Neural progenitor cell (in vitro differentiated cells): Measurements from ENCODE around the gene MITF. TPM values are rescaled to one million over a fixed set of nuclear protein-coding genes. Genes with fewer than 3 reads are reported as not detected.

ENCODE experiments used
- DNase-seq: peaks from one replicate; pipeline ENCODE4 v3.0.0-alpha.2; 2016; ENCODE audit warnings: low spot score
- H2AFZ ChIP-seq: fragments of 200-600 bp; sonication (generic); replicated peaks from 2 replicates; pipeline ENCODE4 v1.6.1; 2016; ENCODE audit warnings: antibody characterized with exemption
- H3F3A ChIP-seq: fragments of 200-600 bp; sonication (generic); 2 replicates; pipeline ENCODE4 v1.6.1; 2016; ENCODE audit warnings: antibody characterized with exemption, low read depth
- H3K27ac ChIP-seq: fragments of 200-600 bp; sonication (generic); 2 replicates; pipeline ENCODE4 v1.5.1; 2016; ENCODE audit warnings: mild to moderate bottlenecking
- H3K27me3 ChIP-seq: fragments of 200-600 bp; sonication (generic); 2 replicates; pipeline ENCODE4 v1.6.1; 2016; ENCODE audit warnings: mild to moderate bottlenecking, moderate library complexity
- H3K36me3 ChIP-seq: fragments of 200-600 bp; sonication (generic); 2 replicates; pipeline ENCODE4 v1.5.1; 2016
- H3K4me1 ChIP-seq: fragments of 200-600 bp; sonication (generic); 2 replicates; pipeline ENCODE4 v1.6.1; 2016; ENCODE audit warnings: mixed run types
- H3K4me2 ChIP-seq: fragments of 200-600 bp; sonication (generic); 2 replicates; pipeline ENCODE4 v1.6.1; 2016
- H3K4me3 ChIP-seq: fragments of 200-600 bp; sonication (generic); 2 replicates; pipeline ENCODE4 v1.5.1; 2016
- H3K79me2 ChIP-seq: fragments of 200-600 bp; sonication (generic); 2 replicates; pipeline ENCODE4 v1.6.1; 2016; ENCODE audit warnings: low read depth
- H3K9ac ChIP-seq: fragments of 200-600 bp; sonication (generic); 2 replicates; pipeline ENCODE4 v1.6.1; 2016
- H3K9me3 ChIP-seq: fragments of 200-600 bp; sonication (generic); 2 replicates; pipeline ENCODE4 v1.5.1; 2016; ENCODE audit warnings: low read depth
- H4K20me1 ChIP-seq: fragments of 200-600 bp; sonication (generic); 2 replicates; pipeline ENCODE4 v1.6.1; 2016; ENCODE audit warnings: low read depth
- H3K27ac Mint-ChIP-seq: 3 replicates; pipeline ENCODE4 v1.8.0; 2021; ENCODE audit warnings: mixed read lengths
- H3K27me3 Mint-ChIP-seq: 2 replicates; pipeline ENCODE4 v1.8.0; 2022; ENCODE audit warnings: low read depth, mild to moderate bottlenecking, inconsistent platforms, moderate library complexity, mixed read lengths; ENCODE audit not compliant: insufficient read depth
- H3K36me3 Mint-ChIP-seq: 3 replicates; pipeline ENCODE4 v1.8.0; 2021; ENCODE audit warnings: mixed read lengths
- H3K4me1 Mint-ChIP-seq: 3 replicates; pipeline ENCODE4 v1.8.0; 2021; ENCODE audit warnings: mixed read lengths
- H3K4me3 Mint-ChIP-seq: 3 replicates; pipeline ENCODE4 v1.8.0; 2021; ENCODE audit warnings: mild to moderate bottlenecking, moderate library complexity, mixed read lengths
- H3K9me3 Mint-ChIP-seq: 3 replicates; pipeline ENCODE4 v1.8.0; 2020; ENCODE audit warnings: mixed read lengths
- EZH2 ChIP-seq: fragments of 200-600 bp; sonication (generic); IDR thresholded peaks from 2 replicates; pipeline ENCODE4 v1.6.1; 2017; ENCODE audit warnings: antibody characterized with exemption, mild to moderate bottlenecking, moderate library complexity
- EZH2phosphoT487 ChIP-seq: fragments of 200-600 bp; sonication (generic); IDR thresholded peaks from 2 replicates; pipeline ENCODE4 v1.6.1; 2017; ENCODE audit warnings: antibody characterized with exemption
- total RNA-seq: library from RNA; depleted of rRNA; stranded (reverse); fragments of >200 nt; gene quantifications from 2 replicates; pipeline ENCODE4 v1.2.3, GENCODE V29; 2015; ENCODE audit warnings: low replicate concordance
- TF ChIP-seq, protein P1 (sequence below): fragments of 200-600 bp; sonication (generic); IDR thresholded peaks from 2 replicates; pipeline ENCODE4 v1.5.1; 2017; ENCODE audit warnings: antibody characterized with exemption, mild to moderate bottlenecking

Gene MITF
- total RNA-seq, 1 donor from 2014 or later, result not detected

GRCh38 chr3:69866988-69867720 is 127.9 kb downstream of the MITF start:
- no peak for TF ChIP-seq EZH2phosphoT487
- no peak for TF ChIP-seq EZH2
- TF ChIP-seq, protein P1, sequence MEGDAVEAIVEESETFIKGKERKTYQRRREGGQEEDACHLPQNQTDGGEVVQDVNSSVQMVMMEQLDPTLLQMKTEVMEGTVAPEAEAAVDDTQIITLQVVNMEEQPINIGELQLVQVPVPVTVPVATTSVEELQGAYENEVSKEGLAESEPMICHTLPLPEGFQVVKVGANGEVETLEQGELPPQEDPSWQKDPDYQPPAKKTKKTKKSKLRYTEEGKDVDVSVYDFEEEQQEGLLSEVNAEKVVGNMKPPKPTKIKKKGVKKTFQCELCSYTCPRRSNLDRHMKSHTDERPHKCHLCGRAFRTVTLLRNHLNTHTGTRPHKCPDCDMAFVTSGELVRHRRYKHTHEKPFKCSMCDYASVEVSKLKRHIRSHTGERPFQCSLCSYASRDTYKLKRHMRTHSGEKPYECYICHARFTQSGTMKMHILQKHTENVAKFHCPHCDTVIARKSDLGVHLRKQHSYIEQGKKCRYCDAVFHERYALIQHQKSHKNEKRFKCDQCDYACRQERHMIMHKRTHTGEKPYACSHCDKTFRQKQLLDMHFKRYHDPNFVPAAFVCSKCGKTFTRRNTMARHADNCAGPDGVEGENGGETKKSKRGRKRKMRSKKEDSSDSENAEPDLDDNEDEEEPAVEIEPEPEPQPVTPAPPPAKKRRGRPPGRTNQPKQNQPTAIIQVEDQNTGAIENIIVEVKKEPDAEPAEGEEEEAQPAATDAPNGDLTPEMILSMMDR, result no peak
- Histone ChIP-seq H3K9ac (no peak overlapping the region), H4K20me1 (no peaks in the 10 kb centered on the region), H3F3A (no peaks in the 10 kb centered on the region), H3K27me3 (no peaks in the 10 kb centered on the region), H3K9me3 (no peaks in the 10 kb centered on the region), H3K4me1 (no peaks in the 10 kb centered on the region), H3K79me2 (no peaks in the 10 kb centered on the region), H2AFZ (no peak overlapping the region), H3K4me2 (no peak overlapping the region), H3K27ac (no peak overlapping the region), H3K36me3 (no peaks in the 10 kb centered on the region), H3K4me3 (no peak overlapping the region)
- Mint-ChIP-seq H3K9me3 (no peaks in the 10 kb centered on the region), H3K4me3 (no peak overlapping the region), H3K27me3 (no peaks in the 10 kb centered on the region), H3K36me3 (no peaks in the 10 kb centered on the region), H3K27ac (no peak overlapping the region), H3K4me1 (peaks cover 13% of the 10 kb centered on the region)
- no peak for DNase-seq

DNA sequence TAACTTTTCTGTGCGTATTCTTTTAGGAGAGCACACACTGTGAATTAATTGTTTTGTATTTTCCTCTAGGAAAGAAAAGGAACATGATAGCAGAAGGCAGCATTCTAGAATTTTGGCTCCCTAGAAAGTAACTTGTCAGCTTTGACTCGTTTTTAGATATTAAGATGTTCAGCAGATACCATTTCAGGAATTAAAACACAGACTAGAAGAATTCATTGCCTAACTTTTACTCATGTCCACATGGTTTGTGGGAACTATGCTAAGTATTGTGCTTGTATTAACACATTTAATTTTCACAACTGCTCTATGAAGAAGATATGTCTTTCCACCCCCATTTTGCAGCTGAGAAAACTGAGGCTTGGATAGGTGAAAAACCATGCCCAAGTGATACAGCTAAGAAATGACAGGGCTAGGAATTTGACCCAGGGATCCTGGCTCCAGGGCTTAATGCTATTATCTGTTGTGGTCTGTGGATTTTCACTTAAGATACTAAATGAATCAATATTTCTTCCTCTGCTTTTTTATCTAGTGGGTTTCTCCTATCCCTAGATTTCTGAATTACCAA is 128.8 kb downstream of the MITF start:
- Histone ChIP-seq H3K9ac (no peak overlapping the region), H3K9me3 (no peaks in the 10 kb centered on the region), H3K4me1 (no peaks in the 10 kb centered on the region), H3K4me3 (no peak overlapping the region), H3K27me3 (no peaks in the 10 kb centered on the region), H3K36me3 (no peaks in the 10 kb centered on the region), H4K20me1 (no peaks in the 10 kb centered on the region), H3F3A (no peaks in the 10 kb centered on the region), H3K79me2 (no peaks in the 10 kb centered on the region), H2AFZ (no peak overlapping the region), H3K4me2 (no peak overlapping the region), H3K27ac (no peak overlapping the region)
- Mint-ChIP-seq H3K27ac (no peak overlapping the region), H3K27me3 (no peaks in the 10 kb centered on the region), H3K4me1 (peaks cover 13% of the 10 kb centered on the region), H3K36me3 (no peaks in the 10 kb centered on the region), H3K4me3 (no peak overlapping the region), H3K9me3 (no peaks in the 10 kb centered on the region)
- no peak for DNase-seq
- TF ChIP-seq EZH2 (no peak), EZH2phosphoT487 (no peak)
- TF ChIP-seq, protein P1, result no peak

DNA sequence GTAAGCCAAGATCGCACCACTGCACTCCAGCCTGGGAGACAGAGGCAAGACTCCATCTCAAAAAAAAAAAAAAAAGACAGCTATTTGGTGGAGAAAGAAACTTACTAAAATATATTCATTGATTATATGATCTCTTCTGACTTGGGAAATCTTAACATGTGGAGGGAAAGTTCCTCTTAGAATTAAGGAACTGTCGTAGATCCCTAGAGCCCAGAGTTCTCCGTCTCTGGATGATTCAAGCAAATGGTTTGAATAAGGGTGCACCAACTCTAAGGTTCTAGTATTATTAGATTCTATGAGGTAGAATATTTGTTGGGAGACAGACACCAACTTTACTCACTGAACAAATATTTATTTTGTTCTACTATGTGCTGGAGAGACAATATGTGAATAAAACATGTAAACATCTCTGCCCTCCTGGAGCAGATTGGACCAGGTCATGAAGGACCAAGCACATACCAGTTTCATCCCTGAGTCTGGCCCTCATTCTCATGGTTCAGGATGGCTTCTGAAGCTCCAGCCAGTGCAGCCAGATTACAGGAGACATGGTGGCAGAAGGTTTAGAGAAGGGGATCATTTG is 129.7 kb downstream of the MITF start:
- H3K9me3 Mint-ChIP-seq, result no peaks in the 10 kb centered on the region
- Histone ChIP-seq H2AFZ (no peak overlapping the region), H3K4me1 (no peaks in the 10 kb centered on the region), H3K79me2 (no peaks in the 10 kb centered on the region), H3K9me3 (no peaks in the 10 kb centered on the region), H3F3A (no peaks in the 10 kb centered on the region), H3K27ac (no peak overlapping the region), H3K9ac (no peak overlapping the region), H3K27me3 (no peaks in the 10 kb centered on the region), H3K4me3 (no peak overlapping the region), H3K4me2 (no peak overlapping the region), H3K36me3 (no peaks in the 10 kb centered on the region), H4K20me1 (no peaks in the 10 kb centered on the region)
- no peak overlapping the region for H3K4me3 Mint-ChIP-seq
- H3K27me3 Mint-ChIP-seq, result no peaks in the 10 kb centered on the region
- TF ChIP-seq EZH2phosphoT487, result no peak
- no peaks in the 10 kb centered on the region for H3K36me3 Mint-ChIP-seq
- H3K4me1 Mint-ChIP-seq, result peaks cover 13% of the 10 kb centered on the region
- no peak for DNase-seq
- H3K27ac Mint-ChIP-seq, result no peak overlapping the region

DNA sequence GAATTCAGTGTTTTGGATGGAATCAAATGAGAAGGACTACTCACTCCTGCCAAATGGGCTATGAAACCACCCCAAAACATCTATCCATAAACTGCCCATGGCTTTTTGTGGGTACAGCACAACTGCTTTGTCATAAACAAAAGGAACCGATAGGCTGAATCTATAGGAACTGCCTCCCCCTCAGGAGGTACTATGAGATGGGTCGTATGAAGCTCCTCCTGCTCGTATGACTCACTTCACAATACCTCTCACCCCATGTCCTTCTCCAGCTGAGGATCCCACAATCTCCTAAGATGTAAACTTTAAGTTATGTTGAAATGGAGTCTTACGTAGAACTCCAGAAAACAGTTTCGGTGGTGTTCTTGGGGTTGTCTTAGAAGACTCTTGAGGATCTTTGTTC is 130.4 kb downstream of the MITF start:
- no peaks in the 10 kb centered on the region for H3K9me3 Mint-ChIP-seq
- no peak overlapping the region for H3K4me3 Mint-ChIP-seq

More for the DNA sequence above, 130.4 kb downstream of the MITF start:
- no peak overlapping the region for H3K27ac ChIP-seq
- no peaks in the 10 kb centered on the region for H3F3A ChIP-seq
- no peaks in the 10 kb centered on the region for H4K20me1 ChIP-seq
- TF ChIP-seq EZH2phosphoT487 (no peak), EZH2 (no peak)
- TF ChIP-seq, protein P1, result no peak
- H3K9me3 ChIP-seq, result no peaks in the 10 kb centered on the region
- H3K79me2 ChIP-seq, result no peaks in the 10 kb centered on the region
- peaks cover 13% of the 10 kb centered on the region for H3K4me1 Mint-ChIP-seq
- H3K4me1 ChIP-seq, result no peaks in the 10 kb centered on the region
- no peaks in the 10 kb centered on the region for H3K36me3 ChIP-seq
- H3K27me3 ChIP-seq, result no peaks in the 10 kb centered on the region
- H2AFZ ChIP-seq, result no peak overlapping the region
- DNase-seq, result no peak
- no peak overlapping the region for H3K27ac Mint-ChIP-seq
- H3K4me2 ChIP-seq, result no peak overlapping the region
- H3K36me3 Mint-ChIP-seq, result no peaks in the 10 kb centered on the region
- H3K27me3 Mint-ChIP-seq, result no peaks in the 10 kb centered on the region
- no peak overlapping the region for H3K9ac ChIP-seq
- H3K4me3 ChIP-seq, result no peak overlapping the region
